GM18867 (cell line): Measurements from ENCODE around the gene NTHL1.

Source experiments
- ATAC-seq: cut with Tn5 transposase; IDR thresholded peaks from one replicate; pipeline ENCODE4 v1.9.1; 2021; ENCODE audit warnings: mild to moderate bottlenecking, moderate library complexity; ENCODE audit not compliant: unreplicated experiment

NTHL1 gene

GRCh38 chr16:2066139-2066538, 18.5 kb upstream of the NTHL1 start:
- no peak for ATAC-seq

- ATAC-seq: no peak
These were observed 16.8 kb upstream of the NTHL1 start for GRCh38 chr16:2064368-2064945.

GRCh38 chr16:2063861-2064260, 16.2 kb upstream of the NTHL1 start:
- no peak for ATAC-seq

DNA sequence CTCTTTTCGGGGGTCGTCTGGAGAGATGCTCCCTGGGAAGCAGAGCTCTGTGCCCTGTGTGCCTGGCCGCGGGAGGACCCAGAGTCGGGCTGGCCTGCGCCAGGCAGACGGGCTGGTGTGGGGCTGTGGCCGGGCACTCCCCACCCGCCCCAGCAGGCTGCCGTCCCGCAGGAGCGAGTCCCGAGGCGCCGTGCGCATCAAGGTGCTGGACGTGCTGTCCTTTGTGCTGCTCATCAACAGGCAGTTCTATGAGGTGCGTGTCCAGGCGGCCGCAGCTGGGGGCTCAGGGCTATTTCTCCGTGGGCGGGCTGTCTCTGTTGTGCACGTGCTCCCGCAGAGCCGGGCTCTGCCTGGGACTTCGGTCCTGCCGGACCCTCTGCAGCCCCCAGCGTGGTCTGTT, 15.2 kb upstream of the NTHL1 start:
- ATAC-seq: no peak

GRCh38 chr16:2061526-2061925, 13.9 kb upstream of the NTHL1 start:
- no peak for ATAC-seq

GRCh38 chr16:2061023-2061422, 13.4 kb upstream of the NTHL1 start:
- ATAC-seq: no peak

- ATAC-seq: no peak
These were observed 12.7 kb upstream of the NTHL1 start for GRCh38 chr16:2060346-2060745.

GRCh38 chr16:2058872-2059271, 11.2 kb upstream of the NTHL1 start:
- ATAC-seq: no peak

GRCh38 chr16:2058420-2058819, 10.8 kb upstream of the NTHL1 start:
- no peak for ATAC-seq

GRCh38 chr16:2057438-2057837, 9.8 kb upstream of the NTHL1 start:
- ATAC-seq: no peak

DNA sequence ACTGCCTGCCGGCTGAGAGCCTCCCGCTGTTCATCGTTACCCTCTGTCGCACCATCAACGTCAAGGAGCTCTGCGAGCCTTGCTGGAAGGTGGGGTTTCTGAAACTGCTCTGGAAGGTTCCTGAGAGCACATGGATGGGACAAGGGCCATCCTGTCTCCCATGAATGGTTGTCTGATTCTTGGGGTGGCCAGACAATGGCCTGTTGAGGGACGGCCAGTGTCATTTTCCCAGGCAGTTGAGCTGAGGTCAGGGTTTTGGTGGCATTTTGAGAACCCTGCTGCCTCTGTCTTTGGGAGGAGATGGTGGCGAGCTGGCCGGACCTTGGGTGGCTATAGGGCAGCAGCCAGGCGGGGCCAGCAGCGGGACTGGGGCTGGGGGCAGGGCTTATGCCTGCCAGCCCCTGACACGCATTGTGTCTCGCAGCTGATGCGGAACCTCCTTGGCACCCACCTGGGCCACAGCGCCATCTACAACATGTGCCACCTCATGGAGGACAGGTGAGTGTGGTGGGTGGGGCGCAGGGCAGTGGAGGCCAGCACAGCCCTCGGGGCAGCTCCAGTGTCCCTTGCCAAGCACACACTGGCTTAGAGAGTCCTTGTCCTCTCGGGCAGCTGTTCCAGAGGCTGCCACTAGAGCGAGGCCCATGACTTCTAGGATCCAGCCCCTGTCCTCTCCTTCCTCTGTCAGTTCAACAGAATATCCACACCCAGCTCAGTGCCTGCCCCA, 9.2 kb upstream of the NTHL1 start:
- no peak for ATAC-seq

DNA sequence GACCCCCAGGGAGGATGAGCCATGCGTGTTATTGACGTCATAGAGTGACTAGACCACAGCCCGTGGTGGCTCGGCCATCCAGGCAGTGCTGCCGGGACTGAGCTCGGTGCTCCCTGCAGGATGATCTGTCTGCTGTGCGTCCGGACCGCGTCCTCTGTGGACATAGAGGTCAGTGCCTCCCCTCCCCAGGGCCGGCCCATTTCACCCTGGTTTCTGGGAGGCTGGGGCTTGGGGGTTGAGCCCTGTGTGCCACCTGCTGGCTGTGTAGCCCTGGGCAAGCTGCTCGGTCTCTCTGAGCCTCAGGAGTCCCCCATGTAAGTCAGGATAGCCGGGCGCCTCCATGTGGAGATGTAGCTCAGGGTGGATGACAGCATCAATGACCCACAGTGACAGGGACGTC, 8.4 kb upstream of the NTHL1 start:
- ATAC-seq: no peak

- no peak for ATAC-seq
These were observed 7.1 kb upstream of the NTHL1 start for GRCh38 chr16:2054543-2055245.

GRCh38 chr16:2053897-2054296, 6.3 kb upstream of the NTHL1 start:
- ATAC-seq: no peak

- no peak for ATAC-seq
These were observed 5.6 kb upstream of the NTHL1 start for GRCh38 chr16:2053211-2053610.

GRCh38 chr16:2048116-2048543, 496 bp upstream of the NTHL1 start:
- ATAC-seq: no peak

DNA sequence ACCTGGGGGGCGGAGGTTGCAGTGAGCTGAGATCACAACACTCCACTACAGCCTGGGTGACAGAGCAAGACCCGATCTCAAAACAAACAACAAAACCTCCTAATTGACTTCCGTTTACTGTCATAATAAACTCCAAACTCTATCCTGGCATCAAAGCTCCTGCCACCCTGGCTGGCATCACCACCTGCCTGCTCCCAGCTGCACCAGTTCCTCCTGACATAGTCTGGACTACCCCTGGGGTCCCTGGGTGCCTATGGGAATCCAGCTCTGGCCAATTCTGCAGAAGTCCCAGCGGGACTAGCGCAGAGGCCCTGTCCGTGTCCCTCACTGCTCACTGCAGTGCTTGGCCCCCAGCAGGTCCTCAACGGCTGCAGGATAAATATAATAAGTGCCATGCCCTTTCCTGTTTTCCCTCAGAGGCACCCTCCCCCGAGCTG, 723 bp downstream of the NTHL1 start:
- ATAC-seq: no peak

- ATAC-seq: no peak
These were observed 1.4 kb downstream of the NTHL1 start for GRCh38 chr16:2045965-2046892.

DNA sequence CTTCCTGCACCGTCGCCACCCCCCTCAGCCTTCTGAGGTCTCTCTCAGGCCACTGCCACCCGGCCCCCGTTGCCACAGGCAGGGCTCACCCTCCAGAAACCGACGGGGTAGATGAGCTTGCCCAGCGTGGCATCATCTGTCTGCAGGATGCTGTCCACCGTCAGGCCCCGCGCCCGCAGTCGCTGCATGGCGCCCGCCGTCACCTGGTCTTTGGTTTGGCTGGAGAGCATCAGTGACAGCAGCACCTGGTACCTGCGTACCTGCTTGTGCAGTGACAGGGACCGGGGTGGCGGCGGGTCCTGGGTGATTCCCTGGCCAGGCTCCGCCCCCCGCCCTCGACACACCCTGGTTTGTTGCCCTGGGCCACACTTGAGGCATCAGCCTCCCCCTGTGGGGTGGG, 3.1 kb downstream of the NTHL1 start:
- no peak for ATAC-seq

DNA sequence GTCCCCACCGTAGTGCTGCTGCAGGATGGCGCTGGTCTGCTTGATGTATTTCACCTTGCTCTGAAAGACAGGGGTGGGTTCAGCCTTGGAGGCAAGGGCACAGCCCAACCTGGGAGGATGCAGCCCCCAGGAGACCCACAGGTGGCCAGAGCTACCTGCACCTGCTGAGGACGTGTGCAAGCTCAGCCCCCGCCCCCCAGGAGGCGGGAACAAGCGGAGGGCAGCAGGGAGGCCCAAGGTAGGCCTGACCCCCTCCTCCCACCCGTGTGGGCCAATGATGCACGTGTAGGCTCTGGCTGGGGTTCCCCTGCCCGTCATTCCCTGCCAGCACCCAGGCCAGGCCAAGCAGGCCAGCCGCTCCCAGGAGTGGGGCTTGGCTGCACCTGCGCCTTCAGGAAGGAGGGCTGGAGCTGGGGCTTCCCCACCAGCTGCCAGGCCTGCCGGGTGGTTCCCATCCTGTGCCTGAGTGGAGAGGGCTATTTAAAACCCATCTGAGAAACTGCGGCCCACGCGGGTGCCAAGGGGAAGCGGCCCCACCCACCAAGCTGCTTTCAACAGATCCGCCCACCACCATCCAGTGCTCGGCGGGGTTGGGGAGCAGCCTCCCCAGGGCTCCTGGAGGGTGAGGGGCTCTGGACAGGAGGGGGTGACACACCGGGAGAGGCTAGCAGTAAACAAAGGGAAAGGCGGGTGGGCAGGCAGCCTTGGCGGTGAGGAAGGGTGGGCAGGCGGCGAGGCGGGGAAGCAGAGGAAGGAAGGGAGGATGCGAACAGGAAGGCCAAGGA, 3.8 kb downstream of the NTHL1 start:
- ATAC-seq: no peak
